HG02642 (cell line): Measurements from ENCODE around the gene PARD3B.

Source experiments
- ATAC-seq: cut with Tn5 transposase; IDR thresholded peaks from one replicate; pipeline ENCODE4 v1.9.1; 2021; ENCODE audit warnings: mild to moderate bottlenecking; ENCODE audit not compliant: unreplicated experiment, poor library complexity

The PARD3B gene

GRCh38 chr2:204585930-204586329 lies 40.7 kb downstream of the PARD3B start:
- no peak for ATAC-seq

GRCh38 chr2:204586444-204587180 lies 41.3 kb downstream of the PARD3B start:
- no peak for ATAC-seq

- ATAC-seq: no peak
Observed at GRCh38 chr2:204590063-204590462, 44.8 kb downstream of the PARD3B start.

- no peak for ATAC-seq
Observed at GRCh38 chr2:204591225-204591624, 46.0 kb downstream of the PARD3B start.

- ATAC-seq: no peak
Observed at GRCh38 chr2:204604061-204604460, 58.8 kb downstream of the PARD3B start.

- ATAC-seq: no peak
Observed at GRCh38 chr2:204608237-204608939, 63.1 kb downstream of the PARD3B start.

GRCh38 chr2:204611017-204611631 lies 65.8 kb downstream of the PARD3B start:
- no peak for ATAC-seq

GRCh38 chr2:204611764-204612163 lies 66.5 kb downstream of the PARD3B start:
- no peak for ATAC-seq

GRCh38 chr2:204613635-204614034 lies 68.4 kb downstream of the PARD3B start:
- no peak for ATAC-seq

GRCh38 chr2:204615456-204615855 lies 70.2 kb downstream of the PARD3B start:
- ATAC-seq: no peak

- ATAC-seq: no peak
Observed at GRCh38 chr2:204625135-204625534, 79.9 kb downstream of the PARD3B start.

- no peak for ATAC-seq
Observed at GRCh38 chr2:204628926-204629712, 83.8 kb downstream of the PARD3B start.

GRCh38 chr2:204632410-204632809 lies 87.1 kb downstream of the PARD3B start:
- ATAC-seq: no peak

- no peak for ATAC-seq
Observed at GRCh38 chr2:204634564-204634963, 89.3 kb downstream of the PARD3B start.

- no peak for ATAC-seq
Observed at GRCh38 chr2:204635478-204635877, 90.2 kb downstream of the PARD3B start.

GRCh38 chr2:204638471-204639194 lies 93.4 kb downstream of the PARD3B start:
- no peak for ATAC-seq

GRCh38 chr2:204643326-204643725 lies 98.1 kb downstream of the PARD3B start:
- no peak for ATAC-seq

GRCh38 chr2:204645018-204645773 lies 99.9 kb downstream of the PARD3B start:
- ATAC-seq: no peak

- no peak for ATAC-seq
Observed at GRCh38 chr2:204647626-204648025, 102.4 kb downstream of the PARD3B start.
